GM23338 (cell line): ENCODE results near the gene IL22RA2. TPM values are rescaled to one million over a fixed set of nuclear protein-coding genes. Genes with fewer than 3 reads are reported as not detected.

Experiments used
- ATAC-seq: fragments of 200-7000 bp; cut with Tn5 transposase; 3 replicates; pipeline ENCODE4 v1.9.1; 2020
- DNase-seq: peaks from one replicate; pipeline ENCODE4 v3.0.0-alpha.2; 2015; ENCODE audit warnings: low spot score
- H2AFZ ChIP-seq: fragments of 200-600 bp; sonication (generic); 2 replicates; pipeline ENCODE4 v1.8.0; 2016; ENCODE audit warnings: antibody characterized with exemption, mild to moderate bottlenecking, moderate library complexity
- H3F3A ChIP-seq: fragments of 200-600 bp; sonication (generic); replicated peaks from 2 replicates; pipeline ENCODE4 v1.8.0; 2017; ENCODE audit warnings: antibody characterized with exemption, mixed run types, low read depth
- H3K27ac ChIP-seq: fragments of 200-600 bp; sonication (generic); 2 replicates; pipeline ENCODE4 v1.6.1; 2016; ENCODE audit warnings: low read depth
- H3K27me3 ChIP-seq: fragments of 200-600 bp; sonication (generic); 2 replicates; pipeline ENCODE4 v1.8.0; 2016; ENCODE audit warnings: mild to moderate bottlenecking, mixed run types, moderate library complexity; ENCODE audit not compliant: insufficient read depth
- H3K36me3 ChIP-seq: fragments of 200-600 bp; sonication (generic); 2 replicates; pipeline ENCODE4 v1.8.0; 2016; ENCODE audit warnings: mild to moderate bottlenecking; ENCODE audit not compliant: insufficient read depth
- H3K4me1 ChIP-seq: fragments of 200-600 bp; sonication (generic); 2 replicates; pipeline ENCODE4 v1.8.0; 2016; ENCODE audit warnings: mild to moderate bottlenecking, moderate library complexity; ENCODE audit not compliant: insufficient read depth
- H3K4me2 ChIP-seq: fragments of 200-600 bp; sonication (generic); 2 replicates; pipeline ENCODE4 v1.7.1; 2017; ENCODE audit warnings: mixed run types
- H3K4me3 ChIP-seq: fragments of 200-600 bp; sonication (generic); 2 replicates; pipeline ENCODE4 v1.6.1; 2016; ENCODE audit warnings: mixed run types
- H3K79me2 ChIP-seq: fragments of 200-600 bp; sonication (generic); replicated peaks from 2 replicates; pipeline ENCODE4 v1.8.0; 2017; ENCODE audit warnings: mild to moderate bottlenecking; ENCODE audit not compliant: insufficient read depth
- H3K9me2 ChIP-seq: fragments of 200-600 bp; sonication (generic); 2 replicates; pipeline ENCODE4 v1.8.0; 2017; ENCODE audit not compliant: insufficient read depth
- H4K20me1 ChIP-seq: fragments of 200-600 bp; sonication (generic); replicated peaks from 2 replicates; pipeline ENCODE4 v1.8.0; 2017; ENCODE audit warnings: mild to moderate bottlenecking; ENCODE audit not compliant: insufficient read depth
- H3K27ac Mint-ChIP-seq: 2 replicates; pipeline ENCODE4 v1.8.0; 2020; ENCODE audit warnings: inconsistent platforms, mild to moderate bottlenecking, moderate library complexity, mixed read lengths
- H3K27me3 Mint-ChIP-seq: 3 replicates; pipeline ENCODE4 v1.8.0; 2022; ENCODE audit warnings: low read depth, mild to moderate bottlenecking, moderate library complexity, mixed read lengths, inconsistent platforms; ENCODE audit not compliant: insufficient read depth, poor library complexity
- H3K36me3 Mint-ChIP-seq: 3 replicates; pipeline ENCODE4 v1.8.0; 2021; ENCODE audit warnings: low read depth, mild to moderate bottlenecking, inconsistent platforms, moderate library complexity, mixed read lengths
- H3K4me1 Mint-ChIP-seq: 3 replicates; pipeline ENCODE4 v1.8.0; 2020; ENCODE audit warnings: mild to moderate bottlenecking, inconsistent platforms, mixed read lengths
- H3K4me3 Mint-ChIP-seq: 3 replicates; pipeline ENCODE4 v1.8.0; 2021; ENCODE audit warnings: moderate library complexity, mild to moderate bottlenecking, inconsistent platforms, mixed read lengths
- H3K9me3 Mint-ChIP-seq: 3 replicates; pipeline ENCODE4 v1.8.0; 2020; ENCODE audit warnings: moderate library complexity, mild to moderate bottlenecking, inconsistent platforms, mixed read lengths
- CREB1 ChIP-seq: fragments of 250-450 bp; sonication (Bioruptor Pico); IDR thresholded peaks from 2 replicates; pipeline ENCODE4 v1.5.0; 2020; ENCODE audit warnings: low read depth, mild to moderate bottlenecking, moderate library complexity
- CTCF ChIP-seq, 2 experiments: fragments of 200-600 bp in 1 of 2; sonication (generic) in 1 of 2; conservative IDR thresholded peaks; 2 replicates each; pipeline versions ENCODE4 v1.5.1 to v1.6.1; 2016 to 2017; ENCODE audit warnings: antibody characterized with exemption in 2 of 2, low read depth in 2 of 2, mild to moderate bottlenecking in 2 of 2, moderate library complexity in 1 of 2
- EZH2 ChIP-seq: fragments of 200-600 bp; sonication (generic); IDR thresholded peaks from one replicate; pipeline ENCODE4 v1.8.0; 2017; ENCODE audit warnings: antibody characterized with exemption, mild to moderate bottlenecking, low read depth; ENCODE audit not compliant: unreplicated experiment
- EZH2phosphoT487 ChIP-seq: fragments of 200-600 bp; sonication (generic); IDR thresholded peaks from one replicate; pipeline ENCODE4 v1.8.1; 2018; ENCODE audit warnings: antibody characterized with exemption; ENCODE audit not compliant: unreplicated experiment
- JUNB ChIP-seq: IDR thresholded peaks from one replicate; pipeline ENCODE4 v1.6.1; 2016; ENCODE audit warnings: antibody characterized with exemption; ENCODE audit not compliant: unreplicated experiment
- NANOG ChIP-seq: IDR thresholded peaks from 2 replicates; pipeline ENCODE4 v1.6.1; 2016; ENCODE audit warnings: antibody characterized with exemption, borderline replicate concordance
- POLR2AphosphoS5 ChIP-seq: IDR thresholded peaks from 2 replicates; pipeline ENCODE4 v1.6.1; 2016; ENCODE audit warnings: antibody characterized with exemption, low read depth
- REST ChIP-seq: IDR thresholded peaks from one replicate; pipeline ENCODE4 v1.6.1; 2018; ENCODE audit warnings: antibody characterized with exemption; ENCODE audit not compliant: unreplicated experiment
- STAT1 ChIP-seq: IDR thresholded peaks from one replicate; pipeline ENCODE4 v1.6.1; 2016; ENCODE audit warnings: antibody characterized with exemption; ENCODE audit not compliant: unreplicated experiment
- ZNF114 ChIP-seq: fragments of 250-450 bp; sonication (Bioruptor Pico); IDR thresholded peaks from 2 replicates; pipeline ENCODE4 v1.5.0; 2020; ENCODE audit warnings: mild to moderate bottlenecking, moderate library complexity
- ZNF331 ChIP-seq: fragments of 250-450 bp; sonication (Bioruptor Pico); IDR thresholded peaks from 2 replicates; pipeline ENCODE4 v1.5.0; 2020; ENCODE audit warnings: low read depth, mild to moderate bottlenecking, moderate library complexity
- ZNF462 ChIP-seq: fragments of 250-450 bp; sonication (Bioruptor Pico); IDR thresholded peaks from 2 replicates; pipeline ENCODE4 v1.5.0; 2020; ENCODE audit warnings: mild to moderate bottlenecking, moderate library complexity
- polyA plus RNA-seq: library from polyadenylated mRNA; unstranded; fragments of >200 nt; fragmentation: Nextera tagmentation; extraction: Ambion mirVana; gene quantifications from 2 replicates; pipeline ENCODE4 v1.2.1, GENCODE V29; 2016
- total RNA-seq: library from RNA; depleted of rRNA; stranded (reverse); fragments of >200 nt; shearing (Covaris generic); gene quantifications from 2 replicates; pipeline ENCODE4 v1.2.3, GENCODE V29; 2014
- TF ChIP-seq, protein P1 (sequence below): IDR thresholded peaks from 2 replicates; pipeline ENCODE4 v1.6.1; 2016; ENCODE audit warnings: antibody characterized with exemption

Gene IL22RA2
- total and polyA plus RNA-seq, 2 experiments from 2014 or later, result not detected

DNA sequence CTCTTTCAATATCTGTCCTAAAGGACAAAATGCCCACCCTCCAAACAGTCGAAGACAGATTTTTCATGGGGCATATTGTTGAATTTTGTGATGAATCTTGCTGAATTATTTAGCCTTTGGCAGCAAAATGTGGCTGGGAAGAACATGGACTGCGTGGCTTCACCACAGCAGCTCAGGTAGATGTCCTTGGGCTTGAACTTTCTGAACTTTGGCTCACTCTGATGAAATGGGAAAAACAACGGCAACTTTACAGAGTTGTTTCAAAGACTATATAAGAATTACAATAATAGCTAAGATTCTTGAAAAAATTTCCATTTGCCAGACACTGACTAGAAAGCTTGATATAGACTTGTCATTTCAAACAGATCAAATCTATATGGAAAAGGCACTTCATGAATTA is 75.9 kb downstream of the IL22RA2 start:
- H3K4me2 ChIP-seq, result no peak overlapping the region
- H3K9me2 ChIP-seq, result no peaks in the 10 kb centered on the region
- no peak overlapping the region for H3K4me3 Mint-ChIP-seq
- H3K9me3 Mint-ChIP-seq, result peaks cover 4% of the 10 kb centered on the region; the same call in 2 of the 3 replicates
- no peak overlapping the region for H3K27ac Mint-ChIP-seq
- peak overlapping the region; percentile 31; the same call in 1 of the 2 replicates for H2AFZ ChIP-seq
- DNase-seq, result no peak
- no peaks in the 10 kb centered on the region for H3F3A ChIP-seq
- H3K4me3 ChIP-seq, result no peak overlapping the region
- H3K36me3 Mint-ChIP-seq, result no peaks in the 10 kb centered on the region; the same call in 2 of the 3 replicates
- H3K4me1 Mint-ChIP-seq, result peaks cover 11% of the 10 kb centered on the region; the same call in 2 of the 3 replicates
- no peaks in the 10 kb centered on the region for H3K79me2 ChIP-seq
- peaks cover 9% of the 10 kb centered on the region; the same call in 1 of the 2 replicates for H3K4me1 ChIP-seq
- no peak for ATAC-seq
- H4K20me1 ChIP-seq, result no peaks in the 10 kb centered on the region
- H3K27me3 Mint-ChIP-seq, result peaks cover 1% of the 10 kb centered on the region
- no peaks in the 10 kb centered on the region for H3K27me3 ChIP-seq
- TF ChIP-seq REST (no peak), POLR2AphosphoS5 (no peak), CREB1 (CRISPR knock-in tag) (no peak), EZH2 (no peak), NANOG (no peak), ZNF331 (no peak), JUNB (no peak), CTCF (conservative IDR thresholded peaks at IDR 0.05; ENCODE audit: low read depth in 2 of 2) (no peak), EZH2phosphoT487 (no peak), ZNF114 (CRISPR knock-in tag) (no peak), STAT1 (no peak), ZNF462 (CRISPR knock-in tag) (no peak)
- TF ChIP-seq, protein P1, sequence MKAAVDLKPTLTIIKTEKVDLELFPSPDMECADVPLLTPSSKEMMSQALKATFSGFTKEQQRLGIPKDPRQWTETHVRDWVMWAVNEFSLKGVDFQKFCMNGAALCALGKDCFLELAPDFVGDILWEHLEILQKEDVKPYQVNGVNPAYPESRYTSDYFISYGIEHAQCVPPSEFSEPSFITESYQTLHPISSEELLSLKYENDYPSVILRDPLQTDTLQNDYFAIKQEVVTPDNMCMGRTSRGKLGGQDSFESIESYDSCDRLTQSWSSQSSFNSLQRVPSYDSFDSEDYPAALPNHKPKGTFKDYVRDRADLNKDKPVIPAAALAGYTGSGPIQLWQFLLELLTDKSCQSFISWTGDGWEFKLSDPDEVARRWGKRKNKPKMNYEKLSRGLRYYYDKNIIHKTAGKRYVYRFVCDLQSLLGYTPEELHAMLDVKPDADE, result no peak
- H3K27ac ChIP-seq, result no peak overlapping the region
- no peaks in the 10 kb centered on the region for H3K36me3 ChIP-seq
